GM18505 (cell line): Measurements from ENCODE around the gene WDR7.
A peak's percentile ranks its signal among the peaks of the same experiment; 100 is the strongest.

Experiments
- ATAC-seq: cut with Tn5 transposase; IDR thresholded peaks from one replicate; pipeline ENCODE4 v1.9.1; 2021; ENCODE audit not compliant: unreplicated experiment
- POLR2A ChIP-seq: IDR thresholded peaks from 4 replicates; pipeline ENCODE4 v1.6.1; 2011; ENCODE audit warnings: borderline replicate concordance; ENCODE audit not compliant: insufficient read depth, insufficient read length; ENCODE audit errors: extremely low read depth

The WDR7 gene

DNA sequence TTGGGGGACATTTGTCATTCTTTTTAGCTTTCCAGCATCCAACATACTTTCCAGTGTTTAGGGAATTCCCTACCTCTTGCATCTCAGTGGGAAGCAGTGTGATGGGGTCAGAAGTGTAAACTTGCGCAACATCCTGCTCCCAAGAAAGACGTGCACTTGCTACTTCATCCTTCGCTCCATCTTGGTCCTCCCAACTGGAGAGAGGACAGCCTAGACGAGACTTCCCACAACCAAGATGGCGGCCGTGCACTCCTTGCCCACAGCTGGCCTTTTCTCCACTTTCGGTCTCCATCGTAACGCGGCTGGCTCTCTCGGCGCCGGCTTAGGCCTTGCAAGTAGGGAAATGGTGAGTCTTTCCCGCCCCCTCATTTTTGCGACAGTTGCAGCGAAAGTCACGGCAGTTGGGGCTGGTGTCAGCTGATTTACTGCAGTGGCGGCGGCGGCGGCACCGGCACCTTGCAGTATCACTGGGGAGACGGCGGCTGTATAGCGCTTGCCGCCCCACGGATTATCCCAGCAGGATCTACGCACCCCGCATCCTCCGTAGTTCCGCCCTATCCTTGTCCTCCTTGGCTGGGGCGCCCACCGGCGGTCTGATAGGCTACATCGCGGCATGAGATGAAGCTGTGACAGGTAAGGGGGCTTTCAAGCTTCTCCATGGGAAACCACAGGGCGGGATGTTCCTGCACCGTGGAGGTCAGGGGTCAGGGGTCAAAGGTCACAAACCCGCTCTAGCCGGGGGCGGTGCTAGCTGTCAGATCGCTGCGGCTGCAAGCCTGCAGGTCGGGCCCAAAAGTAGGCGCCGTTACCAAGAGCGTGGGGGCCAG lies at the start of gene WDR7:
WDR7 (plus strand) TSS at position 416 of the 827 bp plus-strand sequence. CDS start 21,157 bp downstream, outside the sequence.
- ATAC-seq: peak; percentile 96
- TF ChIP-seq POLR2A: peak; percentile 72

DNA sequence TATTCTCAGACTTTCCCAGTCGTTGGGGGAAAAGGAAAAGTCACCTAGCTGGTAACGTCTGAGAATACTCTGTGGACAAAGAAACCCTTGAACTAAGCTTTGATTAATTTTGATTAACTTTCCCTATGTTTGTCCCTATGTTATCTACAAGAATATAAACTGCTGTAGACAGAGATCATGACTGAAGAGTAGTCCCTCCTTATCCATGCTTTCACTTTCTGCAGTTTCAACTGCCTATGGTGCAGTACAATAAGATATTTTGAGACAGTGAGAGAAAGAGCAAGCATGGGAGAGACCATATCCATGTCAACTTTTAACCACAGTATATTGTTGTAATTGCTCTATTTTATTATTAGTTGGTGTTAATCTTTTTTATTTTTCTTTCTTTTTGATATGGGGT lies 44.5 kb upstream of the WDR7 start:
- ATAC-seq: no peak

DNA sequence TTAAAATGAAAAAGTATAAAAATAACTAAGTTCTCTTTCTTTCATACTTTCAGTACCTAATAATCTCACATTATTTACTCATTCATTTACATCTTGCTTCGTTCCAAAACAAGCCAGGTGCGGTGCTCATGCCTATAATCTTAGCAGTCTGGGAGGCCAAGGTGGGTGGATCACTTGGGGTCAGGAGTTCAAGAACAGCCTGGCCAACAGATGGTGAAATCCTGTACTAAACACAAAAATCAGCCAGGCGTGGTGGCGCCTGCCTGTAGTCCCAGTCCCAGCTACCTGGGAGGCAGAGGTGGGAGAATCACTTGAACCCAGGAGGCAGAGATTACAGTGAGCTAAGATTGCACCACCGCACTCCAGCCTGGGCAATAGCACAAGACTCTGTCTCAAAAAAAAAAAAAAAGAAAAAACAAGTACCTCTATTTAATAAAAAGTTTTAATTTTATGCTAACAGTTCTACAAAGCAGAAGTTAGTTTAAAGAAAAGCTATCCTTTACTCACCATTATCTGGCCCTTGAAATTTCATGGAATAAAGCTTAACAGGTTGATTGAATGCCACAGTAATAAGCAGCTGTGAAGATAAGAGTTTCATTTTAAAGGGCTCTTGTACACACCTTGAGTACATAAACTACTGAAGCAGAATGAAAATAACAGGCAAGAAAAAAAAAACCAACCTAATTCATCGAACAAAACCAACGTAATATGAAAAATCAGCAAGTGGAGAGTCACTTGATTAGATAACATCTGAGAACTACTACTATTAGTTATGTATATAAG lies 35.2 kb upstream of the WDR7 start:
- TF ChIP-seq POLR2A: no peak
- no peak for ATAC-seq

More for the DNA sequence above, 44.5 kb upstream of the WDR7 start:
- TF ChIP-seq POLR2A: no peak

DNA sequence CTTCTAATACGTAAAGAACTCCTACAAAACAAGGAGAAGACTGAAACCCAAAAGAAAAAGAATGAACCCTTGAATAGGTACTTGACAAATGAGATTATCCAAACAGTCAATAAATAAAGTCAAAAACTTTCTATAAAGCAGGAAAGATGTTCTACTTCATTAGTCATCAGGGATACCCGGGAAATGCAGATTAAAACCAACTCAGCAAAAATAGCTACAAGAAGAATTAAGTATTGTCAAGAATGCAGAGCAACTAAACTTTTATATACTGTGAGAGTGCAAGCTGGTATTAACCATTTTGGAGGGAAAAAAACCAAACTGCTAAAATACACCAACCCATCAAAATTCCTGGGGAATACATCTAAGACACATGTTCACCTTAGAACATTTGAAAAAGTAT lies 23.2 kb upstream of the WDR7 start:
- no peak for ATAC-seq
- TF ChIP-seq POLR2A: no peak

DNA sequence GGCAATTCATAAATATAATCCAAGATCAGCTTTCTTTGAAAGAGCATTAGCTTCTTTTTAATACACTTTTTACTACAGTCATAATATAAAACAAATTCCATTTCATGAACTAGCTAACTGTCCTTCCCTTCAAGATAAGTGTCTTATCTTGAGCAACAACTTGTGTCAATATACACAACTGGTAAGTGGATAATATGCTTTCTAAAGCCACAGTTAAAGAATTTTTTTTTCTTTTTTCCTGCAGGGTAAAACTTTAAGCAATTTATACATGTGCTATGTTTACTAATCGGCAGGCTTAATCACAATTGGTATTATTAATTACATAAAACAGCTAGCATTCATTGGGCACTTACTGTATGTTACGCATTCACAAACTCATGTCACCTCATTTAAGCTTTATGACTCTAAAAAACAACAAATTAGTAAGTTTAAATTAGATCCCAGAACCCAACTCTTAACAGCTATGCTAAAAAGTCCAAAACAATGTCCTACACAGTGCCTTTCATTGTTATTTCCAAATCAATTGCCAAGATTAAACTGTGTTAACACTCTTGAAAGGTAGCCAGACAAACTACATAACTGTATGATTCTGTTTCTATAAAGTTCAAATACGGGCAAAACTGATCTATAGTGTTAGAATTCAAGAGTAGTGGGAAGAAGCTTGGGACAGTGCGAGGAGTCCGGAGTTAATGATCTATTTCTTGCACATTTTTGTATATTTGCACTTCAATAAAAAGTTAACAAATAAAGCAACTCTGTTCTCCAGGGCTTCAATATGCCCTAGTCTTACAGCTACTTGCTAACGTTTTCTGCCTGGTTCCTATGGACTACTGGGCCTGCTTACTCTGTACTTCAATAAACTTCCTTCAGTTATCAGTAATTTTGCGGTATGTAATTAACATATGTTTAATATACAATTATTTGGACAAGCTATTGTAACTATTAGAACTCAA lies 18.8 kb upstream of the WDR7 start:
- no peak for TF ChIP-seq POLR2A
- ATAC-seq: no peak

DNA sequence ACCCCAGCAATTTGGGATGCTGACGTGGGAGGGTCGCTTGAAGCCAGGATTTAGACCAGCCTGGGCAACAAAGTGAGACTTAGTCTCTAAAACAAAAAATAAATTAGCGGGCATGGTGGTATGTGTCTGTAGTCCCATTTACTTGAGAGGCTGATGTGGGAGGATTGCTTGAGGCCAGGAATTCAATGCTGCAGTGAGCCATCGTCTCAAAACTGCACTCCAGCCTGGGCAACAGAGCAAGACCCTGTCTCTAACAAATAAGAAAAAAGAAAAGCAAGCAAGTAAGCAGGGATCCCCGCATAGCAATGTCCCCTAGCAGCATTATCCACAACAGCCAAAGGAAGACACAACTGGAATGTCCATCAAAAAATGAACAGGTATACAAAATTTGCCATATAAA lies 16.2 kb upstream of the WDR7 start:
- TF ChIP-seq POLR2A: no peak
- ATAC-seq: no peak

DNA sequence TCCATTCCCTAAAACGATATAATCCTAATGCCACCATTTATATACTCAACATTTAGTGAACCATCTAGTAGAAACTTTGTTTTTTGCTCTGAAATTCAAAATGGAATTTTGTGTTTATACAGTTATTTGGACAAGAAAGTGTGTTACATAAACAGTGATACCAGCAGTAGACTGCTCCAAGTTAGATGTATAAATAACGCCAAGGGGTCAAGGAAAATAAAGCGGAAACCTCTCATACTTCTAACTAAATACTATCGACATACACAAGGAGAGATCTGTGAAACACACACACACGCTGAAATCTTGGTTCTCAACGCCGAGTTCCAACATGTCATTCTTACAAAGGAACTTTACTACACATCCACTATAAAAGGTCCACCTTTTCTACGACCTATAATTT lies 14.0 kb upstream of the WDR7 start:
- no peak for TF ChIP-seq POLR2A
- ATAC-seq: no peak

DNA sequence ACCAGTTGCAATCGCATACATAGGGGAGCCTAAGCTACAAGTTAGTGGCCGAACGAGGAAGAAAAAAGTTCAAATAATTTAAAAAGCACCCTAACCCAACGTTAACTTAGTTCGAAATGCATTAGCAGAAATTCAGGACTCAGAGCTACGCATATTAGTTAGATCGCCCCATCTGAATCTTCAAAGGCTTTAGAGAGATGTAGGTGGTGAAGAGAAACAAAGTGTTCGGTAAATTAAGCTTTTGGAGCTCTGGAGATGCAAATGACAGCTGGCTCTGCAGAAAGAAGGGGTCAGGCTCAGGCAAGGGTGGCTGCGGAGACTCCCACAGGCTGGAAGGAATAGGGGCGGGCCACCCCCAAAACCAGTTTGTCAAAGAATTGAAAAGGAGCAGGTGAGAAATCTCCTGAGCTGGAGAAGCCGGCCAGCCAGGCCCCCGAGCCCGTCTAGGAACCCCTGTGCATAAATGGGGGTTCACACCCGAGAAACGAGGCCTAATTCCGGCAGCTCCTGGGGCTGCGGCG lies 13.4 kb upstream of the WDR7 start:
- TF ChIP-seq POLR2A: no peak
- peak; percentile 6 for ATAC-seq

DNA sequence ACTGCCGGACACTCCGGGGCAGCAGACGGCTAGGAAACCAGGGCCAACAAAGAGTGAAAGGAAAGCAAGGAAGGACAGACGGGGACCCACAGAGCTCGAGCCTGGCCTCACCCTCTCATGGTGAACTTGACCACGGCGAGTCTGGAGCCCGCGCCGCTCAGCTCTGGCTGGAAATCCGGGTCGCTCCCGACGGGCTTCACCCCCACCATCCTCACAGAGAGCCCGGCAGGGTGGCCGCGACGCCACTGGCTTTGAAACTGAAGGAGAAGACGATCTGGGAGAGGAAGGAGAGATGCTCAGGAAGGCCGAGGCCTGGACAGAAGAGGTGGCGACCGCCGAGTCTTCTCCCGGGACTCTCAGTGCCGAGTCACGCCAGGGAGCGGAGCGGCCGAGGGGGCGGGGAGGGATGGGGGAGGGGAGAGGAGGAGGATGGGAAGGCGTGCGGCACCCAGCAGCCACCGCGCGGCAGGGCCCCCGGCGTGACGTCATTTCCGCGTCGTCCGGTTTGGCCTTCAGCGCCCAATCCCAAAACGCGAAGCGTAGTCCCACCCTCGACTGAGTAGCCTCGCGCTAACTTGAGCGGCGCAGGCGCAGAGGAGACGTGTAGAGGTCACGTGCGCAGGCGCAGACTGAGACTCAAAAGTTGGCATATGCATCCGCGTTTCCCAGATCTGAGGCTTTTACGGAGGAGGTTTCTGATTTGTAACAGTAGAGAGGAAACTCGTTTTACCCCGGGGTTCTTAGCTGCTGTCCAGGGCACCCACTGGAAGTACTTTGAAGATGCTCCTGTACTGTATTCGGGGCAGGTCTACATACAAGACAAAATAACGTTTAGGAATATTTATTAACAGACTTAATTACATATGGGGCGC lies 12.7 kb upstream of the WDR7 start, which contains the start of gene TXNL1:
TXNL1 (minus strand) TSS at position 361 of the 872 bp plus-strand sequence; CDS start at position 209, 152 bp downstream.
- ATAC-seq: peak; percentile 97
- TF ChIP-seq POLR2A: peak; percentile 92

DNA sequence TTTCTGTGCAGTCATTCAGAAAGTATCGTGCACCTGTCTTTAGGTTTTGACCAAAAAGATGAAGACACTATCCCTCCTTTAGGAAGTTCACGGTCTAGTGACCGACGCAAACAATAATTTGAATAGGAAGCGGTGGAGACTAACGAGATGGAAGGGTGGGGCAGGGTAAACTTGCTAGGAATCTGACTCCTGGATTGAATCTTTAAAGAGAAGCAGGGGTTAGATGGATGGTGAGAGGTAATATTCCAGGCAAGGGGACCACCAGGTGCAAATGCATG lies 12.1 kb upstream of the WDR7 start:
- ATAC-seq: no peak

DNA sequence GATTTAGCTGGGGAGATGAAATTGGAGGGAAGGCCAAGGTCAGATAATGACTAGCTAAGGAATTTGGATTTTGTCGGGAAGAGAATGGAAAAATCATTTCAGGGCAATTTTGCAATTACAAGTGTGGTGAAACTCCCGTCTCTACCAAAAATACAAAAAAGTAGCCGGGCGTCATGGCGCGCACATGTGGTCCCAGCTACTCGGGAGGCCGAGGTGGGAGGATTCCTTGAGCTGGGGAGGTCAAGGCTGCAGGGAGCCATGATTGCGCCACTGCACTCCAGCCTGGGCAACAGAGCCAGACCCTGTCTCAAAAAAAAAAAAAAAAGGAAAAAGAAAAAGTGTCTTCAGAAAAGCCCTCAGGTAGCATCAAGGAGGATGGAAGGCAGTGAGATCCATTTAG lies 11.6 kb upstream of the WDR7 start:
- no peak for ATAC-seq
- no peak for TF ChIP-seq POLR2A

More for the DNA sequence above, 12.1 kb upstream of the WDR7 start:
- TF ChIP-seq POLR2A: no peak

DNA sequence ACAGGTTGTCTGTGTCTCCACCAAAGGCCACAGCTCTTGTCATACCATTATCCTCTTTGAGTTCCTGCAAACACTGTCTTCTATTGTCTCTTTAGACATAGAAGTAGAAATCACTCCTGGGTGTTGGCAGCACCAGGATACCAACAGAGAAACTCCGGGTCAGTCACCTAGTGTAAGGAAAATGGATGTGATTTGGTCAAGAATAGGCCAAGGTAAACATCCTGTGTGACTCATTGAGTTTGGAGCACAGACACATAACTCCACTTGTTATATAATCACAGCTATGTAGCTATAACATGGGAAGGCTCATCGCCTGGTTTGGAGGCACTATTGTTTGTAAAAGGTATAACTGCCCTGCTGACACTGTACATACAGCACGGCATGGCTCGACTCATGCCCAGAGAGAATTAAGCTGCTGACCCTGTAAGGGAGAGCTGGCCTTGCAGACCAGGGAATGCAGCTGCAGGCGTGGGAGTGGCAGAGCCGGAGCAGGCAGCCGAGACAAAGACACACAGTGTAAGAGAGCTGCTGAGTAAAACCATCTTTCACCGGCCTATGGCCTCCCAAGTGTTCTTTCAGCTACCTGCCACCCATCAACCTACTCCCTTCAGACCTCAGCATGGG lies 9.3 kb upstream of the WDR7 start:
- TF ChIP-seq POLR2A: no peak
- no peak for ATAC-seq

DNA sequence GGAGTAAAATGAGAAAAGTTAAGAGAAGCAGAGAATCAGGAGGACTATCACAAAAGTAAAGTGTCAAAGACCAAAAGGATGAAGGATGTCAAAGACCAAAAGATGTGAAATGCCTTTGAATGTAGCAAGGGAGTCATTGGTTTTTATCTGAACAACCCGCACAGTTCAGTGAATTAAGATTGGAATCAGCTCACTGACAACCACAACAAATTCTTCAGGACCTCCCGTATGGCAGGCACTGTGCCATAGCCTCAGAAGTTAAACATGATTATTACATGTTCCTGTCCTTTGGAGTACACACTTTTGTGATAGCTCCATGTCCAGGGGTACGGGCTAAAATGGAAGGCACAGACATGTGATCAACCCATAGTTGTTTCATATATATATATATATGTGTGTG lies 7.8 kb upstream of the WDR7 start:
- no peak for ATAC-seq
- TF ChIP-seq POLR2A: no peak
